ENCODE results near the gene WDHD1.
"Not testable (repeated sequence)": the region's sequence is repeated elsewhere in the genome, so short reads cannot be mapped to it uniquely, and the experiment has no call there.

Gene WDHD1

GRCh38 chr14:55045087-55045486 lies 18.2 kb upstream of the WDHD1 start:
- no peak for DNase-seq

- DNase-seq: no peak
Observed at GRCh38 chr14:55043528-55043927, 16.6 kb upstream of the WDHD1 start.

GRCh38 chr14:55038708-55039107 lies 11.8 kb upstream of the WDHD1 start:
- no peak for DNase-seq

- DNase-seq: not testable (repeated sequence)
Observed at GRCh38 chr14:55037995-55038394, 11.1 kb upstream of the WDHD1 start.

GRCh38 chr14:55031190-55031589 lies 4.3 kb upstream of the WDHD1 start:
- DNase-seq: no peak

GRCh38 chr14:55028476-55028875 lies 1.6 kb upstream of the WDHD1 start:
- no peak for DNase-seq

GRCh38 chr14:55028066-55028465 lies 1.2 kb upstream of the WDHD1 start:
- DNase-seq: no peak

GRCh38 chr14:55026441-55026792 lies 482 bp downstream of the WDHD1 start:
- no peak for DNase-seq

GRCh38 chr14:55025948-55026347 lies 951 bp downstream of the WDHD1 start:
- no peak for DNase-seq

- DNase-seq: not testable (repeated sequence)
Observed at GRCh38 chr14:55024365-55024764, 2.5 kb downstream of the WDHD1 start.

- DNase-seq: peak; percentile 30
Observed at GRCh38 chr14:55019968-55020554, 6.8 kb downstream of the WDHD1 start.

GRCh38 chr14:55015006-55015405 lies 11.9 kb downstream of the WDHD1 start:
- DNase-seq: no peak

GRCh38 chr14:55005071-55005470 lies 21.8 kb downstream of the WDHD1 start:
- DNase-seq: no peak

- peak; percentile 16 for DNase-seq
Observed at GRCh38 chr14:55000381-55000780, 26.5 kb downstream of the WDHD1 start.

GRCh38 chr14:54985156-54985555 lies 41.7 kb downstream of the WDHD1 start:
- no peak for DNase-seq

GRCh38 chr14:54981698-54982097 lies 45.2 kb downstream of the WDHD1 start:
- peak; percentile 40 for DNase-seq

- DNase-seq: no peak
Observed at GRCh38 chr14:54979039-54979438, 47.9 kb downstream of the WDHD1 start.

- DNase-seq: peak; percentile 44
Observed at GRCh38 chr14:54976316-54976715, 50.6 kb downstream of the WDHD1 start.

- peak; percentile 12 for DNase-seq
Observed at GRCh38 chr14:54975856-54976255, 51.0 kb downstream of the WDHD1 start.

- no peak for DNase-seq
Observed at GRCh38 chr14:54974788-54975414, 52.0 kb downstream of the WDHD1 start.

GRCh38 chr14:54967496-54967895 lies 59.4 kb downstream of the WDHD1 start:
- no peak for DNase-seq

GRCh38 chr14:54955143-54955542 lies 71.8 kb downstream of the WDHD1 start:
- no peak for DNase-seq

- not testable (repeated sequence) for DNase-seq
Observed at GRCh38 chr14:54953609-54954008, 73.3 kb downstream of the WDHD1 start.

- not testable (repeated sequence) for DNase-seq
Observed at GRCh38 chr14:54952803-54953202, 74.1 kb downstream of the WDHD1 start.

GRCh38 chr14:54947230-54947629 lies 79.7 kb downstream of the WDHD1 start:
- DNase-seq: no peak
